Suppressor macrophage treated with lipopolysaccharide for 4 hours (primary cell): ENCODE results near the gene BCAR1.
"Not testable (repeated sequence)": the region's sequence is repeated elsewhere in the genome, so short reads cannot be mapped to it uniquely, and the experiment has no call there.

ENCODE experiments used
- DNase-seq: peaks from one replicate; pipeline ENCODE4 v3.0.0-alpha.2; 2020

Gene BCAR1

GRCh38 chr16:75238132-75238852, 13.1 kb downstream of the BCAR1 start:
- DNase-seq = no peak

- DNase-seq = no peak
Measured at GRCh38 chr16:75237398-75238131, 13.9 kb downstream of the BCAR1 start.

GRCh38 chr16:75236736-75237397, 14.6 kb downstream of the BCAR1 start:
- DNase-seq = no peak

DNA sequence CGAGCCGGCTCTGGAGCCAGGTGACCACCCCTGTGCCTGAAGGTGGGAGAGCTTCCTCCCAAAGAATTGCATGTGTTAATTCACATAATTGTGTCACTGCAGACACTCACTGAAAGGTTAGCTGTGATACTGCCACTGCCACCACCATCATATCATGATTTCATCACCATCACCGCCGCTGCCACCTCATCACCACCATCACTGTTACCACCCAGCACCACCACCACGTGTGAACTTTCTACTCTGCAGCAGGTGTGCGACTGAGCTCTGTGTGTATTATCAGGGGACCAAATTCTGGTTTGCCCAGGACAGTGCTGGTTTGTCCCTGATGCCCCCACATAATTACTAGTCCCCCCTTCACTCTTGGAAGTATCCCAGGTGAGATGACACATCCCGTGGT, 15.2 kb downstream of the BCAR1 start:
- no peak for DNase-seq

DNA sequence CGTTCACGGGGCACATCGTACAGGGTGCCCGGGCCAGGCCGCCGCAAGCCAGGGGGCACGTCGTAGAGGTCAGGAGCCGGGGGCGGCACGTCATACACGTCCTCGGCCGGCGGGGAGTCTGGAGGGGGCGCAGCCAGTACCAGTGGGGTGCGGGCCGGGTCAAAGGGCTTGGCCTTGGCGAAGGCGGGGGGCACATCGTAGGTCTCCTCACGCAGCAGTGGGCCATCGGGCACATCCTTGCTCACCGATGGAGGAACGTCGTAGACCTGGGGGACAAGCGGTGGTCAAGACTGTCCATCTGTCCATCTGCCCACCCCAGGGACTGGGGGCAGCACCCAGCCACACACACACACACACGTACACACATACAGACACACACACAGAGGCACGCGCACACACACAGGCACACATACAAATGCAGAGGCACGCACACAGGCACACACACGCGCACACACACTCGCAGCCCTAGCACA, 15.7 kb downstream of the BCAR1 start:
- no peak for DNase-seq

DNA sequence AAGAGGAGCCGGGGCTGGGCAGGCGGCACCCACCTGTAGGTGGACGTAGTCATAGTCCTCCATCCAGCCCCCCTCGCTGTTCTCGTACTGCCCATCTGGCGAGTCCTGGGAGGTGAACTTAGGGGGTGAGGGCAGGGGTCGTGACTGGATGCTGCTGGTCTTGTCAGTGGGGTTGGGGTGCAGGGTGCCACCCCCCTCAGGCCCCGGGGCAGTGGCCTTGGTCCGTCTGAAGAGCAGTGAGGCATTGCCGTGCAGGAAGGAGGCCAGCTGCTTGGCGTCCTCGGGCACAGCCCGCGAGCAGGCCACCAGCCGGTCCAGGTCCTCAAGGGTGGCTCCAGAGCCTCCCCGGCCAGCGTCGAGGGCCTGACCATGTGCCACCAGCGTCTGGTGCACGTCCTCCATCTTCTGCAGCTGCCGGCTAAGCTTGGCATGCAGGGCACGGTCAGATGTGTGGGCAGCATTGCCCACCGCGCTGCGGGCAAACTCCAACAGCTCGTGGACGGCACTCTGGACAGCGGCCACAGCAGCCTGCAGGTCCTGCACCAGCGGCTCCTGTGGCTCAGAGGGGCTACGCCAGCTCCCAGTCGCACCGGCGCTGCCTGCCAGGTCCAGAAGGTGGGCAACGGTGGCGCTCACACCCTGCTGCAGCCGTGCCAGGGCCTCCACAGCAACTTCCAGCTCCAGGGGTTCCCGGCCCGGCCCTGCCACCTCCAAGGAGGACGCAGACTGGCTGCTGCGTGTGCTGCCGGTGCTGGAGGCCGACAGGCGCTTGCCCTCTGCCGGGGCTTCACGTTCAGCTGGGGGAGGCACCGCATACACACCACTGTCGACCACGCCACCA, 16.3 kb downstream of the BCAR1 start:
- no peak for DNase-seq

DNA sequence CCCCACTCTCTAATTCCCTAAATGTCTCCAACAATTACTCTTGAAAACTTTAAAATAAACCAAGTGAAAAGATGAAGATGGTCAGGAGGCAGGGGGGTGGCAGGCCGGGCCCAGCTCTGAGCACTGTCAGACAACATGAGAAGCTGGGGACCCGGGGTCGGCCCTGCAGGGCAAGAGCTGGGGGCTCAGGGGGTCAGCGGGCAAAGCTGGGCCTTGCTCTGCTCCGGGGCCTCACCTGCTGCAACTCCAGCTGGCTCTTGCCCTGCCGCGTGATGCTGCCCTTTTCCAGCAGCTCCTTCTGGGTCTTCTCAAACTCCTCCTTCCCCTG, 17.8 kb downstream of the BCAR1 start:
- no peak for DNase-seq

DNA sequence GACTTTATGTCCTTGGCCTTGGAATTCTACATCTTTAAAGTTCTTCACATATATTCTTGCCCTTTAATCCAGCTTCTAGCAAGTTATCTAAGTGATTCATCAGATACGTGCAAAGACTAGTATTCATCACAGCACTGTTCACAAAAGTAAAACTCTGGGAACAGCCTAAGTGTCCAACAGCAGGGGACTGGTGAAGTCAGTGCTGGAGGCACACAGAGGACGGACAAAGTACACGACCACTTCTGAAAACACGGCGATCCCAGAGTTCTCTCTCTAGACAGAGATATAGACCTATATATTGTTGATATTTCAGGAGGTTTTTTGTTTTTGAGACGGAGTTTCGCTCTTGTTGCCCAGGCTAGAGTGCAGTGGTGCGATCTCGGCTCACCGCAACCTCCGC, 19.9 kb downstream of the BCAR1 start:
- no peak for DNase-seq

GRCh38 chr16:75230471-75231110, 20.8 kb downstream of the BCAR1 start:
- DNase-seq = no peak

DNA sequence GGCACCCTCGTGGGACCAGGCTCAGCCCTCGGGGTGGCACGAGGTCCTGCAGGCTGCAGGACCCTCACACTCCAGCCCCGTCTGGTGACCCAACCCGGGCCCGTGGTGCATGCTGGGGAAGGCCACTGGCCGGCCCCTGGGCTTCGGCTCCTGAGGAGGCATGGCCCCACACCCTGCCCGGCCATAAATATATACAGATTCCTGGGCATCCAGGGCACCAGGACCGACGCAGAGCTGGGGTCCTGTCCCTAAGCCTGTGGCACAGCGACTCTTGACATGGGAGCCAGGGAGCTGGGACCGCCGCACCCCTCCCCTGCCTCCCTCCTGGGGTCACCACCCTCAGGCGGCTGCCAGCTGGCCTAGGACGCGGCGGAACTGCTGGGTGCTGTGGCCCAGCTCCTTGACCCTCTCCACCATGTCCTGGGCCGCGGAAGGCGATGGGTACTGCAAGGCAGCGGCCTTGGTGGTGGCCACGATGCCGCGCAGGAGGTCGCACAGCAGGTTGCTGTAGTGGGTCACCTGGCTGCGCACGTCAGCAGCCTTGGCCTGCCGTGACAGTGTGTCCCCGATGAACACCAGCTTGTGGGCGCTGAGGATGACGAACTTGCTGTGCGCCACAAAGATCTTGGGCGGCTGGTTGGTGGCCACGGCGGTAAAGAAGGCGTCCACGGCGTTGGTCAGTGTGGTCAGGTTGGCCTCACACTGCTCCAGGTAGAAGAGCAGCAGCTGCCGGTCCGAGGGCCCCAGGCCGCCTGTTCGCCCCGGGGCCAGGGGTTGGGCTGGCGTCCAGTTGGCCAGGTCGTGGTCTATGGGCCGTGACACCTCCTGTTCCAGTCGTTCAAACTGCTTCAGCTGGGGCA, 22.0 kb downstream of the BCAR1 start:
- no peak for DNase-seq

GRCh38 chr16:75228143-75228976, 23.1 kb downstream of the BCAR1 start:
- DNase-seq = no peak

- DNase-seq = no peak
Measured at GRCh38 chr16:75227361-75228142, 23.9 kb downstream of the BCAR1 start.

GRCh38 chr16:75226550-75227360, 24.7 kb downstream of the BCAR1 start:
- no peak for DNase-seq

DNA sequence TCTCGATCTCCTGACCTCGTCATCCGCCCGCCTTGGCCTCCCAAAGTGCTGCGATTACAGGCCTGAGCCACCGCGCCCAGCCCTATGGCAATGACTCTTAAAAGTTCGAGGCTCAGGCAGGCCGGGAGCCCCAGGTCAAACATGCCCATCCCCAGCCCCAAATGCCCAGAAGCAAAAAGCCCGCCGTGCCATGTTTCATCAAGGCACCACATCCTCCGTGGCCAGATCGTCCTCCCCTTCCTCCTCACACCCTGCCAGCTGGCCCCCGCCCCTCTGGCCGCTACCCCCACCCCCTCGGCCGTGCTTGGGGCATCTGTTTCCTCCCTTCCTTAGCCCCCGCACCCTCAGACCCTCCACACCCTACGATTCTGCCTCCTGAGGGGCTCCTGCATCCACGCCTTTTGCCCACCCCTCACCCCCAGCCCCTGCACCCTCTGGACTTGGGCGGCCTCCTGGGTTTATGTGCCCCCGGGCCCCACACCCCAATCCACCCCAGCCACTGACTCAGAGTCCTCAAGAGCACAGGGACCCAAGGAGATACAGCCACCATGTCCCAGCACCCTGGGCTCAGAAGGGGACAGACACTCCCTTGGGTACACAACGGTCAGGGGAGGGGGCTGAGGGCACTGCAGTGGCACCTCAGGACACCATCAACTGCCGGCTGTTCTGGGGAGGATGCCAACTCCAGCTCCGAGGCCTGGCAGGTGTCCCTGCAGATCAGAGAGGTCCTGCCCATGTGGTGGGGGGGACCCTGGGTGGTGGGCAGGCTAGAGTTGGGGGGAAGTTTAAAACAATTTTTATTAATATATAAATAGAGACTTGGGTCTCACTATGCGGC, 25.5 kb downstream of the BCAR1 start:
- no peak for DNase-seq

GRCh38 chr16:75225092-75225491, 26.3 kb downstream of the BCAR1 start:
- no peak for DNase-seq

- DNase-seq = no peak
Measured at GRCh38 chr16:75224306-75225082, 26.9 kb downstream of the BCAR1 start.

DNA sequence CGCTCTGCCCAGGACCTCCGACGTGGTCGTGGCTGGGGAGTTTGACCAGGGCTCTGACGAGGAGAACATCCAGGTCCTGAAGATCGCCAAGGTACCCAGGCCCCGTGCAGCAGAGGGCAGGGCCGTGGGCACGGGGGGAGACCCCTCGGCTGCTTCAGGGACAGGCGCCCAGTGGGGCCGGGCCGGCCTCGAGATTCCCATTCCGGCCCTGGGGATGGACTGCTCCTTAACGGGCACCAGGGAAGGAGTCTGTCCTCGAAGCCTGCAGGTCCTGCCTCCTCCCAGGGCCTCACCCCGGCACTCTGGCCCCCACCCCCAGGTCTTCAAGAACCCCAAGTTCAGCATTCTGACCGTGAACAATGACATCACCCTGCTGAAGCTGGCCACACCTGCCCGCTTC, 28.3 kb downstream of the BCAR1 start:
- not testable (repeated sequence) for DNase-seq
